ENCODE results near the gene PDPR. TPM values are rescaled to one million over a fixed set of nuclear protein-coding genes. Genes with fewer than 3 reads are reported as not detected.
"Not testable (repeated sequence)": the region's sequence is repeated elsewhere in the genome, so short reads cannot be mapped to it uniquely, and the experiment has no call there.

The PDPR gene
- polyA plus RNA-seq (ENCODE audit: low read depth in 6 of 6): 10 to 100 TPM in 1 of 6 donors, 1 to 10 TPM in 5; 2.3 to 16.4 (median 7.0) TPM

- H3K36me3 Mint-ChIP-seq, H3K9me3 Mint-ChIP-seq, H3K27me3 Mint-ChIP-seq: not testable (repeated sequence)
- Mint-ChIP-seq H3K4me1 (peaks cover 22 to 34% (median 29%) of the 10 kb centered on the region in 3 donors), H3K4me3 (peak within 1 kb of the TSS; percentile 84 to 94 (median 86)), H3K27ac (peak within 1 kb of the TSS; percentile 88 to 97 (median 92))
- ATAC-seq (ENCODE audit: low read depth in 2 of 2) (peak; percentile 92), DNase-seq (peak; percentile 97)
Observed at GRCh38 chr16:70113982-70114826, at the start of gene PDPR. Gene PDPR (plus strand): TSS chr16:70114332. CDS start chr16:70120493, 6,161 bp downstream.

- H3K36me3 Mint-ChIP-seq, H3K27me3 Mint-ChIP-seq, H3K9me3 Mint-ChIP-seq: not testable (repeated sequence)
- peak; percentile 73 for DNase-seq
- Mint-ChIP-seq H3K27ac (peak overlapping the region; percentile 41 to 96 (median 84)), H3K4me3 (peak overlapping the region; percentile 75 to 95 (median 88)), H3K4me1 (peaks cover 0 to 14% (median 4%) of the 10 kb centered on the region in 3 donors)
- ATAC-seq (ENCODE audit: low read depth in 2 of 2): peak; percentile 51 to 57
Observed at GRCh38 chr16:70064841-70065370, 49.2 kb upstream of the PDPR start.

GRCh38 chr16:70065376-70065745, 48.8 kb upstream of the PDPR start:
- Mint-ChIP-seq H3K4me1 (peaks cover 0 to 14% (median 4%) of the 10 kb centered on the region in 3 donors), H3K27ac (peak overlapping the region in 4 of 6 donors; percentile 81 to 96 (median 94)), H3K4me3 (peak overlapping the region; percentile 75 to 95 (median 90))
- not testable (repeated sequence) for H3K27me3 Mint-ChIP-seq, H3K9me3 Mint-ChIP-seq, DNase-seq, H3K36me3 Mint-ChIP-seq
- peak; percentile 24 for ATAC-seq (ENCODE audit: low read depth in 2 of 2)

DNA sequence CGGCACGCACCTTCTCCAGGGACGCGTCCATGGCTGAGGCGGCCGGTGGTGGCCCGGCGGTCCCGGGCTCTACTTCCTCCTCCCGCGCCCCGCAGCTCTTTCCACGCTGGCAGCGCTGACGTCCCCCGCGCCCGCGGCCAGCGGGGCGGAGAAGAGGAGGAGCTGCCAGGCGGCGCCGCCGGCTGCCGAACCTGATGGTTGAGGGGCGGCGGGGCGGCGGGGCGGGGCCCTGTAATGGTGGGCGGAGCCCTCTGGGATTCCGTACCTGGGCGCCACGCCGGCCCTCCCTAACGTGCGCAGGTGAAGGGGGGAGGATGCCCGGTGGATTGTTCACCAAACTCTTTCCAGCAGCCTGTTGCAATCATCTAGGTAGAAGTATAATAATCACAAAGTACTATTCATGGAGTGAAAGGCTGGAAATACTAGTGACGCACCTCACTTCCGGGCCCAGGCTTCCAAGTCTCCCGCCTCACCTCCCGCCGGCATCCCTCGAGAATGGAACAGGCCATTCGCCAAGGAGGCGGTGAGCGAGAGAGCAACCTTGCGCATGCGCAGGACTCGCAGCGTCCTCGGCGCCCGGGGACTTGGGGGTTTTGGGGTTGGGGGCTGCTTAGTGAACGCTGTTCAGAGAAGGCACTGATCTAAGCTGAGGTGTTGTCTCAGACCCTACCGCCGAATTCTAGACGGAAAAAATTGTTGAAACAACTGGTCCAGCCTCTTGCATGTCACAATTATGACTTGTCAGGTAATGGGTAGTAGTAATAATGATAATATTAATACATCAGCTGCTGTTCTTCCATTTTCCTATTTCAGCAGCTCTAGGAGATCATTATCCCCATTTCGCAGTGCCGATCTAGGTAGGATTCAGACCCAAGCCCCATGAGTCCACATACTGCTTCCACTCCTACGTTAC, 48.1 kb upstream of the PDPR start:
- H3K9me3 Mint-ChIP-seq, H3K36me3 Mint-ChIP-seq, H3K27me3 Mint-ChIP-seq: not testable (repeated sequence)
- H3K4me1 Mint-ChIP-seq: peaks cover 0 to 14% (median 4%) of the 10 kb centered on the region in 3 donors
- H3K27ac Mint-ChIP-seq: peak overlapping the region; percentile 81 to 94 (median 92)
- peak overlapping the region; percentile 75 to 95 (median 89) for H3K4me3 Mint-ChIP-seq
- DNase-seq (peak; percentile 93), ATAC-seq (ENCODE audit: low read depth in 2 of 2) (peak; percentile 87 to 89)

- ATAC-seq (ENCODE audit: low read depth in 2 of 2); H3K36me3 Mint-ChIP-seq; DNase-seq; H3K9me3 Mint-ChIP-seq; H3K27me3 Mint-ChIP-seq: not testable (repeated sequence)
- H3K4me3 Mint-ChIP-seq: peak overlapping the region; percentile 42 to 87 (median 68)
- peak overlapping the region in 4 of 6 donors; percentile 38 to 84 (median 70) for H3K27ac Mint-ChIP-seq
- peaks cover 0 to 14% (median 4%) of the 10 kb centered on the region in 3 donors for H3K4me1 Mint-ChIP-seq
Observed at GRCh38 chr16:70066751-70067150, 47.4 kb upstream of the PDPR start.

GRCh38 chr16:70079081-70079480, 35.1 kb upstream of the PDPR start:
- not testable (repeated sequence) for DNase-seq; H3K27ac Mint-ChIP-seq; H3K4me3 Mint-ChIP-seq; H3K36me3 Mint-ChIP-seq; ATAC-seq (ENCODE audit: low read depth in 2 of 2); H3K4me1 Mint-ChIP-seq; H3K27me3 Mint-ChIP-seq; H3K9me3 Mint-ChIP-seq

- not testable (repeated sequence) for H3K4me1 Mint-ChIP-seq; ATAC-seq (ENCODE audit: low read depth in 2 of 2); H3K4me3 Mint-ChIP-seq; H3K27ac Mint-ChIP-seq; H3K9me3 Mint-ChIP-seq; H3K27me3 Mint-ChIP-seq; H3K36me3 Mint-ChIP-seq; DNase-seq
Observed at GRCh38 chr16:70081219-70081618, 32.9 kb upstream of the PDPR start.

GRCh38 chr16:70083931-70084330, 30.2 kb upstream of the PDPR start:
- not testable (repeated sequence) for H3K4me1 Mint-ChIP-seq; ATAC-seq (ENCODE audit: low read depth in 2 of 2); DNase-seq; H3K36me3 Mint-ChIP-seq; H3K9me3 Mint-ChIP-seq; H3K27me3 Mint-ChIP-seq; H3K27ac Mint-ChIP-seq; H3K4me3 Mint-ChIP-seq

- not testable (repeated sequence) for H3K27ac Mint-ChIP-seq; H3K4me3 Mint-ChIP-seq; ATAC-seq (ENCODE audit: low read depth in 2 of 2); H3K9me3 Mint-ChIP-seq; H3K4me1 Mint-ChIP-seq; H3K36me3 Mint-ChIP-seq; DNase-seq; H3K27me3 Mint-ChIP-seq
Observed at GRCh38 chr16:70088160-70088559, 26.0 kb upstream of the PDPR start.

GRCh38 chr16:70088877-70089276, 25.3 kb upstream of the PDPR start:
- H3K4me1 Mint-ChIP-seq; DNase-seq; ATAC-seq (ENCODE audit: low read depth in 2 of 2); H3K4me3 Mint-ChIP-seq; H3K36me3 Mint-ChIP-seq; H3K9me3 Mint-ChIP-seq; H3K27me3 Mint-ChIP-seq; H3K27ac Mint-ChIP-seq: not testable (repeated sequence)

- ATAC-seq (ENCODE audit: low read depth in 2 of 2); H3K27ac Mint-ChIP-seq; H3K36me3 Mint-ChIP-seq; H3K9me3 Mint-ChIP-seq; H3K27me3 Mint-ChIP-seq; H3K4me1 Mint-ChIP-seq; H3K4me3 Mint-ChIP-seq; DNase-seq: not testable (repeated sequence)
Observed at GRCh38 chr16:70089289-70089688, 24.8 kb upstream of the PDPR start.

GRCh38 chr16:70091104-70091503, 23.0 kb upstream of the PDPR start:
- H3K27ac Mint-ChIP-seq; ATAC-seq (ENCODE audit: low read depth in 2 of 2); DNase-seq; H3K4me3 Mint-ChIP-seq; H3K9me3 Mint-ChIP-seq; H3K4me1 Mint-ChIP-seq; H3K36me3 Mint-ChIP-seq; H3K27me3 Mint-ChIP-seq: not testable (repeated sequence)

DNA sequence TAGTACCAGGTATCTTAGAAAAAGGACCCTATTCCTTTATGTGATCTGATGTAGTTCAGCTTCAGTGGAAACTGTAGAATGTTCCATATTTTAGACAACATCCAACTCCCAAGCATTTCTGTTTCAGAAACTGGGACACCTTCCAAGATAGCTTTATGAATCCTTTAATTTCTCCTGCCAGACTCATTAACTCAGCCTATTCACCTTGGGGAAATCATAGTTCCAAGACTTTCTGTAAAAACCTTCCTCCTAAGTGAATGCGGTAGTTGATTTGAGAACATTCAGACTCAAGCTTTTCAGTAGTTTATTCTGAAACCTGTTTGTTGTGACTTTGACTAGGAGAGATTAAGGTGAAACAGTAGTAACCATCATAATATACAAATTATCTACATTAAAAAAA, 20.0 kb upstream of the PDPR start:
- not testable (repeated sequence) for H3K4me1 Mint-ChIP-seq; ATAC-seq (ENCODE audit: low read depth in 2 of 2); H3K9me3 Mint-ChIP-seq; H3K4me3 Mint-ChIP-seq; H3K36me3 Mint-ChIP-seq; H3K27ac Mint-ChIP-seq; DNase-seq; H3K27me3 Mint-ChIP-seq

Data from naive B cell (primary cell).